Liver (tissue), 3 donors: Measurements from ENCODE around the gene CNP.

Experiments used
- RAD21 ChIP-seq, 2 donors: IDR thresholded peaks; 2 replicates each; pipeline ENCODE4 v1.6.1; 2016; ENCODE audit warnings: antibody characterized with exemption in 2 of 2, mild to moderate bottlenecking in 2 of 2
- TAF1 ChIP-seq: conservative IDR thresholded peaks from 2 replicates; pipeline ENCODE4 v1.6.1; 2016; ENCODE audit warnings: antibody characterized with exemption, mild to moderate bottlenecking
- YY1 ChIP-seq: IDR thresholded peaks from 2 replicates; pipeline ENCODE4 v1.6.1; 2016; ENCODE audit warnings: antibody characterized with exemption, mild to moderate bottlenecking
- TF ChIP-seq, protein P1 (sequence below): fragments of 150-350 bp; IDR thresholded peaks from 2 replicates; pipeline ENCODE4 v1.5.1; 2017; ENCODE audit warnings: improper control_type of control experiment, low read depth, low read length; ENCODE audit not compliant: missing input control
- TF ChIP-seq, protein P2 (sequence below): IDR thresholded peaks from 2 replicates; pipeline ENCODE4 v1.6.1; 2016; ENCODE audit warnings: antibody characterized with exemption
- TF ChIP-seq, protein P3 (sequence below): IDR thresholded peaks from 2 replicates; pipeline ENCODE4 v1.6.1; 2016; ENCODE audit warnings: antibody characterized with exemption, mild to moderate bottlenecking
- TF ChIP-seq, protein P4 (sequence below): IDR thresholded peaks from 2 replicates; pipeline ENCODE4 v1.6.1; 2016; ENCODE audit warnings: antibody characterized with exemption
- TF ChIP-seq, protein P5 (sequence below): IDR thresholded peaks from 2 replicates; pipeline ENCODE4 v1.6.1; 2016; ENCODE audit warnings: antibody characterized with exemption
- donor health status: healthy.
- donor health status: healthy.

DNA sequence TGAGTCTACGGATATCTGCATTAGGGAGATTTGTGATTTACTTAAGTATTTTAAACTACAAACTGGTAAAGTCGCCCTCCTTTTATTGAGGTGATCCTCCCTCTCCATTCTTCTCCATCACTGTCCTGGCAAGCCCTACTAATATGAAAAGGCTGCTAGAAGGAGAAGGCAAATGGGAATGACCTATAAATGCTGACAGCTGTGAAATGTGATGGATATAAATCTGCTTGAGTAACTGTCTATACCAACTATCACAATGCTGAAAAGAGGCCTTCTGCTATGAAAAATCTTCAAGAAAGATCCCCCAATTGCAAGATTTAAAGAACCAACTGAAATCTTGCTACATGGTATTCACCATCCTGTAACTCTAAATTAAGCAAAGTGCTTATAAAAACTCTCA lies 35.1 kb downstream of the CNP start:
- TF ChIP-seq, protein P1, sequence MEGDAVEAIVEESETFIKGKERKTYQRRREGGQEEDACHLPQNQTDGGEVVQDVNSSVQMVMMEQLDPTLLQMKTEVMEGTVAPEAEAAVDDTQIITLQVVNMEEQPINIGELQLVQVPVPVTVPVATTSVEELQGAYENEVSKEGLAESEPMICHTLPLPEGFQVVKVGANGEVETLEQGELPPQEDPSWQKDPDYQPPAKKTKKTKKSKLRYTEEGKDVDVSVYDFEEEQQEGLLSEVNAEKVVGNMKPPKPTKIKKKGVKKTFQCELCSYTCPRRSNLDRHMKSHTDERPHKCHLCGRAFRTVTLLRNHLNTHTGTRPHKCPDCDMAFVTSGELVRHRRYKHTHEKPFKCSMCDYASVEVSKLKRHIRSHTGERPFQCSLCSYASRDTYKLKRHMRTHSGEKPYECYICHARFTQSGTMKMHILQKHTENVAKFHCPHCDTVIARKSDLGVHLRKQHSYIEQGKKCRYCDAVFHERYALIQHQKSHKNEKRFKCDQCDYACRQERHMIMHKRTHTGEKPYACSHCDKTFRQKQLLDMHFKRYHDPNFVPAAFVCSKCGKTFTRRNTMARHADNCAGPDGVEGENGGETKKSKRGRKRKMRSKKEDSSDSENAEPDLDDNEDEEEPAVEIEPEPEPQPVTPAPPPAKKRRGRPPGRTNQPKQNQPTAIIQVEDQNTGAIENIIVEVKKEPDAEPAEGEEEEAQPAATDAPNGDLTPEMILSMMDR = no peak
- TF ChIP-seq, protein P2, sequence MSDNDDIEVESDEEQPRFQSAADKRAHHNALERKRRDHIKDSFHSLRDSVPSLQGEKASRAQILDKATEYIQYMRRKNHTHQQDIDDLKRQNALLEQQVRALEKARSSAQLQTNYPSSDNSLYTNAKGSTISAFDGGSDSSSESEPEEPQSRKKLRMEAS = no peak
- TF ChIP-seq, protein P3, sequence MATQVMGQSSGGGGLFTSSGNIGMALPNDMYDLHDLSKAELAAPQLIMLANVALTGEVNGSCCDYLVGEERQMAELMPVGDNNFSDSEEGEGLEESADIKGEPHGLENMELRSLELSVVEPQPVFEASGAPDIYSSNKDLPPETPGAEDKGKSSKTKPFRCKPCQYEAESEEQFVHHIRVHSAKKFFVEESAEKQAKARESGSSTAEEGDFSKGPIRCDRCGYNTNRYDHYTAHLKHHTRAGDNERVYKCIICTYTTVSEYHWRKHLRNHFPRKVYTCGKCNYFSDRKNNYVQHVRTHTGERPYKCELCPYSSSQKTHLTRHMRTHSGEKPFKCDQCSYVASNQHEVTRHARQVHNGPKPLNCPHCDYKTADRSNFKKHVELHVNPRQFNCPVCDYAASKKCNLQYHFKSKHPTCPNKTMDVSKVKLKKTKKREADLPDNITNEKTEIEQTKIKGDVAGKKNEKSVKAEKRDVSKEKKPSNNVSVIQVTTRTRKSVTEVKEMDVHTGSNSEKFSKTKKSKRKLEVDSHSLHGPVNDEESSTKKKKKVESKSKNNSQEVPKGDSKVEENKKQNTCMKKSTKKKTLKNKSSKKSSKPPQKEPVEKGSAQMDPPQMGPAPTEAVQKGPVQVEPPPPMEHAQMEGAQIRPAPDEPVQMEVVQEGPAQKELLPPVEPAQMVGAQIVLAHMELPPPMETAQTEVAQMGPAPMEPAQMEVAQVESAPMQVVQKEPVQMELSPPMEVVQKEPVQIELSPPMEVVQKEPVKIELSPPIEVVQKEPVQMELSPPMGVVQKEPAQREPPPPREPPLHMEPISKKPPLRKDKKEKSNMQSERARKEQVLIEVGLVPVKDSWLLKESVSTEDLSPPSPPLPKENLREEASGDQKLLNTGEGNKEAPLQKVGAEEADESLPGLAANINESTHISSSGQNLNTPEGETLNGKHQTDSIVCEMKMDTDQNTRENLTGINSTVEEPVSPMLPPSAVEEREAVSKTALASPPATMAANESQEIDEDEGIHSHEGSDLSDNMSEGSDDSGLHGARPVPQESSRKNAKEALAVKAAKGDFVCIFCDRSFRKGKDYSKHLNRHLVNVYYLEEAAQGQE = no peak
- TF ChIP-seq, protein P4, sequence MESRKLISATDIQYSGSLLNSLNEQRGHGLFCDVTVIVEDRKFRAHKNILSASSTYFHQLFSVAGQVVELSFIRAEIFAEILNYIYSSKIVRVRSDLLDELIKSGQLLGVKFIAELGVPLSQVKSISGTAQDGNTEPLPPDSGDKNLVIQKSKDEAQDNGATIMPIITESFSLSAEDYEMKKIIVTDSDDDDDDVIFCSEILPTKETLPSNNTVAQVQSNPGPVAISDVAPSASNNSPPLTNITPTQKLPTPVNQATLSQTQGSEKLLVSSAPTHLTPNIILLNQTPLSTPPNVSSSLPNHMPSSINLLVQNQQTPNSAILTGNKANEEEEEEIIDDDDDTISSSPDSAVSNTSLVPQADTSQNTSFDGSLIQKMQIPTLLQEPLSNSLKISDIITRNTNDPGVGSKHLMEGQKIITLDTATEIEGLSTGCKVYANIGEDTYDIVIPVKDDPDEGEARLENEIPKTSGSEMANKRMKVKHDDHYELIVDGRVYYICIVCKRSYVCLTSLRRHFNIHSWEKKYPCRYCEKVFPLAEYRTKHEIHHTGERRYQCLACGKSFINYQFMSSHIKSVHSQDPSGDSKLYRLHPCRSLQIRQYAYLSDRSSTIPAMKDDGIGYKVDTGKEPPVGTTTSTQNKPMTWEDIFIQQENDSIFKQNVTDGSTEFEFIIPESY = no peak
- TF ChIP-seq, protein P5, sequence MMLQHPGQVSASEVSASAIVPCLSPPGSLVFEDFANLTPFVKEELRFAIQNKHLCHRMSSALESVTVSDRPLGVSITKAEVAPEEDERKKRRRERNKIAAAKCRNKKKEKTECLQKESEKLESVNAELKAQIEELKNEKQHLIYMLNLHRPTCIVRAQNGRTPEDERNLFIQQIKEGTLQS = no peak
- TF ChIP-seq YY1 = no peak
- TF ChIP-seq RAD21 (IDR thresholded peaks at IDR 0.05) = no peak
- no peak for TF ChIP-seq TAF1
